ENCODE measurements around the gene TBX10.
A peak's percentile ranks its signal among the peaks of the same experiment; 100 is the strongest.
"Not testable (repeated sequence)": the region's sequence is repeated elsewhere in the genome, so short reads cannot be mapped to it uniquely, and the experiment has no call there.

TBX10 gene

DNA sequence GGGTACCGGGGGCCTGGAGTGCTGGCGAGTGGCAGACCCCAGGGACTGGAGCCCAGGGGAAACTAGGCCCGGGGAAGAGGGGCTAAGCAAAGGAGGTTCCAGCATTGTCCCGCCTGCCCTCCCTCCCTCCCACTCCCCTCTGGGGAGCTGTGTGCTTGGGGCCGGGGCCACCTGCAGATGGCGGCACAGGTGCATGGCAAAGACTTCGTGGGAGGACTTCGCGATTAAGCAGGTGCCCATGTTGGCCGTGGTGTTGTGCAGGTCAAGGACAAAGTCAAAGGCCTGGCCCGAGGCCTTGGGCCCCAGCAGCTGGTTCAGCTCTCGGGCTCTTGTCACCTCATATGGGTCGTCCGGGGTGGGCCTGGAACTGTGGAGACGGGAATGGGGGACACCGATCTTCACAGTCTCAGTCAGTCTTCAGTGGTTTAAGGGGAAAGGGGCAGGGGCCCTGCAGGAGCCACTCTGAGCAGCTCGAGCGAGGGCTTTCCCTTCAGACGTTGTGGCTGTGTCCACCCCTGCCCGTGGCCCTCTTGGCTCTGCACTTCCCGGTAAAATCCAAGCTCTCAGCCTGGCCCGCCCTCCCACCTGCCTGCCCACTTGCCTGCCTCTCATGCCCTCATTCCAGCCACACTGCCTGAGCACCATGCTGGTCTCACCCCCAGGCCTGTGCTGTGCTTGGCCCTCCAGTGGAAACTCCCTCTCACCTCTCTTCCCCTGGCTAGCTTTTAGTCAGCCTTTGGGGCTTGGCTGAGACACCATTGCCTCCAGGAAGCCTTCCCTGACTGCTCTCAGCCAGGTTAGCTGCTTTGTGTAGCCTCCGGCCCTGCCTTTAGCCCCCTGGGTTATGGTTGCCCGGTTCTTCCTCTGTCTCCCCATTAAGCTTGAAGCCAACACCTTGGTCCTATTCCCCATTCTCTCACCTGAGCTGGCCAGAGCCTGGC lies 6.2 kb upstream of the TBX10 start:
- DNase-seq (ENCODE audit: low spot score) = no peak

DNA sequence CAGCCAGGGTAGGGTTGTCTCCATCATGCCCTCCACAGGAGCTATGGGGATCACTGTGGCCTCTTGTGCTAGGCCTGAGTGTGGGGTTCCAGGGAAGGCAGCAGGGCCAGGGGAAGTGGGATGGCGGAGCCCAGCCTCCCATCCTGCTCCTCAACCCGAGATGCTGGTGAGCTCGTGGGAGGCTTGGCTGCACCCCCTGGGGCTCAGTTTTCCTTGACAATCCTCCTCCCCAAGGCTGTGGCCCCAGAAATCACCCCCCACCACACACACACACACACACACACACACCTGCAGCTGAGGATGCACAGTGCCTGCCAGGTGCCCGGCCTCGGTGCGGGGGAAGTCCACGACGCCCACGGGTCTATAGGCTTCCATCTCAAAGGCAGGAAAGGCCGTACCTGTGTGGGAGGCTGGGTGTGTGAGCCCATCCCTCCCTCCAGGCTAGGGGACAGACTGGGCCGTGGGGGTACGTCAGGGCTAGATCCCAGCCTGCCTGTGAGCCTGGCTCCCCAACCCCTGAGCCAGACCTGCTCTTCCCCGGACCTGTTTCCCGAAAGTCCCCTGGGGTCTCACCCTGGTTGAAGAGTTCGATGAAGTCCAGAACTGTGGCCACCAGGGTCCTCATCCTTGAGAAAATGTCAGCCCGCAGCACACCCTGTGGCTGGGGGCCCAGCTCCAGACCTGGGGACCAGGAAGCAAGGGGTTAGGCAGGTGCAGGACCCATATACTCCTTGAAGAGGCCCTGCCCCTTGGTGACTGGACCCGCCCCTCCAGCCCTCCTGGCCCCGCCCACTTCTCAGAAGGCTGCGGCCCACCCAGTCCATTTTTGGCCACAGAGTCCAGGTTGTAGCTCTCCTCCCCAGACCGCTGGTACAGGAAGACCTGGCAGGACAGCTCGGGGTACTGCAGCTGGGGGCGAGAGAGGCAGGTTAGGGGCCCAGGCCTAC lies 5.2 kb upstream of the TBX10 start:
- no peak for DNase-seq (ENCODE audit: low spot score)

DNA sequence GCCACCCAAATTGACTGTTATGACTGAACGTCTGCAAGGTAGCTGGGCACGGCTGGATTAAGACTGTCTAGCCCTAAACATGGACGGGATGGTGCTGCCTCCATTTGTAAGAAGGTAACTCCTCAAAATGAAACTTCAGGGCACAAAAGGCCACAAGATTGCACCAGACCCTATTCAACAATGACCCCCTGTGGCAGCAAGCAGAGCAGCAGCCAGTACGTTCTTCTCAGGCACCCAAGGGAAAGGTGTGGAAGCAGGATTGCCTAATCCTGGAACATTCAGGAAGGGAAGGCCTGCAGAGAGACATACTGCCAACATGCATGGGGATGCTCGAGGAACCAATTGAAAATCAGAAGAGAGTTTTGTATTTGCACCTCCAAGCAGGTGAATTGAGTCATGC lies 4.5 kb upstream of the TBX10 start:
- no peak for DNase-seq (ENCODE audit: low spot score)

DNA sequence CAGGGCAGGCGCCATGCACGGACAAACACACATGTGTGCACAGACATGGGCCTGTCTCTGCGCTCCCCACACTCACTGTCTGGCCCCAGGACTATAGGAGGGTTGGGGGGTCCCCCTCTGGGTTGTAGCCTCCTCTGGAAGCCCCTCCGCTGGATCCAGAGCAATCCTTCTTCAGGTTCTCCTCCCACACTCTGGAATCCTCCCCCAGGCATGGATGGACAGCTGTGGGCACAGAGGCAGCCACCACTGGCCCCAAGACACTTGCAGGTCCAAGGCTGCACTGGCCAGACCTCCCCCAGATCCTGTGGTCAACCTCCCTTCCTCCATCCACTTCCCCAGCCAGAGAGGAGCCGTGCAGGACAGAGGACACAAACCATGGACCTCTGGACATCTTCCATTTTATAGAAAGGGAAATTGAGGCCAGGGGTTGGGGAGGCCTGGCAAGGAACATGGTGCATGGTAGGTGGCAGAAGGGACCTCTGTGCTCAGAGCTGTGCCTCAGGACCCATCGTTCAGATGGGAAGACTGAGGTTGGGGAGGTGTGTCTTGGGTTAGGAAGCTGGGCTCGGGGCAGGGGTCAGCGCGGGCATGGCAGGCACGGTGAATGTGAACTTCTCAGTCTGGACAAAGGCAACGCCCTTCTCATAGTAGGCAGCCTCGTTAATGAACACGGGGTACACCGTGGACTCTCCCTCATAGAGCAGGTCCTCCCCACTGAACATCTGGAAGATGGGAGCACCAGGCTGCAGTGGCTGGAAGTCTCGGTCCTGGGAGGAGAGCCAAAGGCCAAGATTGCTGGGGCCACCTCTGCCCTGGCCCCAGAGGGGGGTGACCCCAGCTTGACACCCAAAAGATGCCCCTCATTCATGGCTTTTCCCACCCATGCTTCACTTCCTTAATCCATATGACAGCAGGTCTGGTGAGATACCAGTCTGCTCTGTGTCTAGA lies 2.9 kb upstream of the TBX10 start:
- DNase-seq (ENCODE audit: low spot score) = no peak

DNA sequence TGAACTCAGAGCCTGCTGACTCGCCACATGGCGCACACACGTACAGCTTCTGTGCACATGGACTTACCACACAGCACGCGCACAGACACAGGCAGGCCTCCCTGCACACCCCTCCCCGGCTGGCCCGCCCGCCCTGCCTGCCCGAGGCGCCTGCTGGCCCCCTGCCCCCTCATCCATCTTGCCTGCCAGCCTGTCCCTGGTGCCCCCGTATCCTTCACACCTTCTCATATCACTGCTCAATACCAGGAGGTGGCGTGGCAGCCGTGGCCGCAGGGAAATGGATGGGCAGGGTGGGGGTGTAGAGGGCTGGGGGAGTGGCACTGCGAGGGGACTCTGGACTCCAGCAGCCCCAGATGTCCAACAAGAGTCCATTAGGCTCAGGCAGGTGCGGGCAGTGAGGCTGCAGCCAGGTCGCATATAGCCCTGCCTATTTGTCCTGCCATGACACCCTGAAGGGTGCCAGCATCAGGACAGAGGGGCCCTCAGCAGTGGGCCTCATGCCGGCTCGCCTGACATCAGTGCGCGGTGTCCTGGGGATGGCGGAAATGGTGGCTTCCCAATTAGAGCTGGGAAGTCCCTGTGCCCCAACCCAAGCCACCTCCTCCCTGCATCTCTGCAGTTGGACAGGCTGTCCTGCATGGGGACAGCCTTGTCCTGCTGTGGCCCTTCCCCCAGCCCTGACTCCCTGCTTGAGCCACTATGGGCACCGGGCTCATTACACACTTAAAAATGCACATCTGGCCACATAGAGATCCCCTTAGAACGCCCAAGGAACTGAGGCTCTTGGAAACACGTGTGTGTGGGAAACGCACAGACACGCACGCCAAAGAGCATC lies 2.0 kb upstream of the TBX10 start:
- DNase-seq (ENCODE audit: low spot score) = no peak

DNA sequence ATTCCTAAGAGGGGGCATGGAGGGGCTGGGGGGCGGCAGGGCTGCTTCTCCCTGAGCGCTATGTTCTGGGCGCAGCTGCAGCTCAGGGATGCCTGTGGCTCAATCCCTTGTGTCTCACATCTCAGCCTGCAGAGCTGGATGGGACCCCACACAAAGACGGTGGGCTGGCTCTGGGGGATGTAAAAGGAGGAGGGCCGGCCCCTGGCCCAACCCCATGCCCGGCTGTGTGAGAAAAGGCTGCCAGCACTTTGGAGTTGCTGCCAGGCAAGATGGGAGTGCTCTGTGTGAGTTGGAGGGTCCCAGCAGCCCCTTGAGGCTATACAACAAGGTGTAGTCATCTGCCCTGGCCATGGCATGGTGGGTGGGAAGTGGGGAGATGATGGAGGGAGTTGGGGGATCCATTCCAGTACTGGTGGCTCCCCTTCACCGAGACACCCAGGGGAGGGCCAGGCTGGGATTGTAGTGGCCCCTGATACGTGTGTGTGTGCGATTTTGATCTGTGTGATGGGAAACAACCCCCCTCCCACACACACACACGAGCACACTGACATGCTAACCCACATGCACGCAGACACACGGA lies 1.3 kb upstream of the TBX10 start:
- no peak for DNase-seq (ENCODE audit: low spot score)

DNA sequence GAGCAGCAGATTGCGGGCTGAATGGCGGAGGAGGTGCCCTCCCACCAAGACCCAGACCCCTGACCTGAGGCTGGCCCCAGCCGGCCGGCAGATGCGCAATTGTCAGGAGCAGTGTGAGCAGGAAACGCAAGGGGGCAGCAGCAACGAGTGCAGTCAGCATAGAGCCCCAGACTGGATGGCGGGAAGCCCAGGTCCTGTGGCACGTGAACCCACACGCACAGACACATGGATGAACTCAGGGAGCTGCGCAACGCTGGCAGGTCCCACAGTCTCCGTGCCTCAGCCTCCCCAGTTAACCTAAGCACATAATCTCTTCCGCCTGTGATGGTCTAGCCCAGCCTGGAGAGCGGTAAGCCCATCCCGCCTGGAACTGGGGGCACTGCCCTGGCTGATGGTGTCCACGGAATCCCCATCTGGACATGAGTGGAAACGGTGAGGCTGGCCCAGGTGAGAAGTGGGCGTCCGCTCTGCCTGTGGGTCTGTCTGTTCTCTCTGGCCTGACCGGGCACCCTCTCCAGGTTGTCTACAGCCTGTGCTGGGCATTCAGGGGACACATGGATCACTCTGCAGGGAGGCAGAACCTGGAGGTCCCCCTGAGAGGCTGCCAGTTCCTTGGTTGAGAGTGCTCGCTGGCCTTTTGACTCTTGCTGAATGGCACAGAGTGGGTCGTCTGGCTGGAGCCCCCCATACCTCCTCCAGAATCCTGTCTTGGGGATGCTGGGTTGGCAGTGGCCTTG lies 626 bp upstream of the TBX10 start:
- peak; percentile 54 for DNase-seq (ENCODE audit: low spot score)

DNA sequence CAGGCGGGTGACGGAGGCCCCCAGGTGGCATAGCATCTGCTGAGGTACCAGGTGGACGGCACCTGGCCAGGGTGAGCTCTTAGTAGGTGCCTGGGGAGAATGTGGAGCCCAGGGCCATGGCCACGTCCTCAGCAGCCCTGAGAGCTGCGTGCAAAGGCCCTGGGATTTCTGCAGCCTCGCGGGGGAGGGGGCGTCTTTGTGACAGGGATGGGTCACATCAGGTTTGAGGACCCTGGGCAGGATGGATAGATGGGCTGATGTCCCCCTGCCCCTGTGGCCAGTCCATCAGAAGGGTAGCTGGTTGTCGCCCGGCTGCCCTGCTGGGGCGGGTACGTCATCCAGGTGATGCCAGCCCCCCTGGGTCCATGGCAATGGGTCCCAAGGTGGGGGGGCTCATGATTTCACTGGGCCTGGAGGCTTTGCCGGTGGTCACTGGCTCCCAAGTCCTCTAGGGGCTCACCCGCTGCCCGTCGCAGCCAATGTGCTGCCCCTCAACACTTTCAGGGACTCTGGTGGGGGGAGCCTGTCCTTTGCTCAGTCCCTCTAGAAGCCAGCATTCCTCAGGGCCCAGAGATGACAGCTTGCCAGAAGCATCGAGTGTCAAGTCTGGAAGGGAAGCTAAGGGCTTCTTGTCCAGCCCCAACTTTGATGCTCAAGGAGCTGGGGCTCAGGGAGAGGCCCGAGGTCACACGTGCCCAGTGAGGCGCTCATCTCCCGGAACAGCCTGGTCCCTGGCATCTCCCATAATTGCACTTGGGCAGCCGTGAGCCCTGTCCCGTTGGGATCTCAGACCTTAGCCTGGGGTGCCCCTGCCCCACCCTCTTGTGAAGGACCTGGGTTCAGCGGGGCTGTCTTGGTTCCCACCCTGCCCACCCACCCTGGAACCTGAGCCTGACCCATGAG lies 777 bp downstream of the TBX10 start:
- DNase-seq (ENCODE audit: low spot score) = no peak

DNA sequence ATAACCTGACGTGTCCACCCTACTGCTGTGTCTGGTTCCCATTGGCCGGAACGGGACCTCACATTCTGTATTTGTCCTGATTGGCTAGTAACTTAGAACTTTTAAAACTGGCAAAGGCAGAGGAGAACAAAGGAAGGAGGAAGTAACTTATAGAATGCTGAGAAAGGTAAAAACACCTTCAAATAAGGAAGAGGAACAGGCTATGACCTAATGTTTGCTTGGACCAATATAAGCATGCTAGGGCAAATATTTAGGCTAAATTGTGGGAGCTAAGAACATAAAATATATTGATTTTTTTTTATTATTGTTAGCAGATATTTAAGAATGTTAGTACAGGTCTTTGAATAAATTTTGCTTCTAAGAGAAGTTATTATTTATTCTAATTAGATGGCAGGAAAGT lies 2.1 kb downstream of the TBX10 start:
- DNase-seq (ENCODE audit: low spot score) = not testable (repeated sequence)

DNA sequence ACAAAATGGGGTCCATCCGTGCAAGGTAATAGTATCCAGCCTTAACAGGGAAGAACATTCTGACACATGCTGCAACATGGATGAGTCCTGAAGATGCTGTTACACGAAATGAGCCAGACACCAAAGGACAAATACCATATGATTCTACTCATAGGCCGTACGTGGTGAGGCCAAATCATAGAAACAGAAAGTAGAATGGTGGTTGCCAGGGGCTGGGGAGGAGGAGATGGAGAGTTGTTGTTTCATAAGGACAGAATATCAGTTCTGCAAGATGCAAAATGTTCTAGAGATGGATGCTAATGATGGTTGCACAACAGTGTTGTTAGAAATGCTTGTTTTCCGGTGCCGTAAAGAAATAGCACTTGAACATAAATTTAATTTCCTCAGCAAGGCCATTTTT lies 2.6 kb downstream of the TBX10 start:
- DNase-seq (ENCODE audit: low spot score) = no peak

DNA sequence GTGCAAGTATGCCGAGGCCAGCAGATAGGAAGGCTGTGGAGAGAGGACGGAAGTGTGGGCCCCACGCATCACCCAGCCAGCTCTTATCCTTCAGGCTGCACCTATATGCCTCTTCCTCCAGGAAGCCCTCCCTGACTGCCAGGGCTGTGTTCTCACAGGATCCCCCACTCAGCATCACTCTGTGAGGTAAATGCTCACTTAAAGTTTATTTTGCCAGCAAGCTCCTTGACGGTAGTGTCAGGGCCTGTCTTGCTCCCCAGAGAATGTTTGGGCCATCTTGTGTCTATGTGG lies 4.4 kb downstream of the TBX10 start:
- DNase-seq (ENCODE audit: low spot score) = no peak

DNA sequence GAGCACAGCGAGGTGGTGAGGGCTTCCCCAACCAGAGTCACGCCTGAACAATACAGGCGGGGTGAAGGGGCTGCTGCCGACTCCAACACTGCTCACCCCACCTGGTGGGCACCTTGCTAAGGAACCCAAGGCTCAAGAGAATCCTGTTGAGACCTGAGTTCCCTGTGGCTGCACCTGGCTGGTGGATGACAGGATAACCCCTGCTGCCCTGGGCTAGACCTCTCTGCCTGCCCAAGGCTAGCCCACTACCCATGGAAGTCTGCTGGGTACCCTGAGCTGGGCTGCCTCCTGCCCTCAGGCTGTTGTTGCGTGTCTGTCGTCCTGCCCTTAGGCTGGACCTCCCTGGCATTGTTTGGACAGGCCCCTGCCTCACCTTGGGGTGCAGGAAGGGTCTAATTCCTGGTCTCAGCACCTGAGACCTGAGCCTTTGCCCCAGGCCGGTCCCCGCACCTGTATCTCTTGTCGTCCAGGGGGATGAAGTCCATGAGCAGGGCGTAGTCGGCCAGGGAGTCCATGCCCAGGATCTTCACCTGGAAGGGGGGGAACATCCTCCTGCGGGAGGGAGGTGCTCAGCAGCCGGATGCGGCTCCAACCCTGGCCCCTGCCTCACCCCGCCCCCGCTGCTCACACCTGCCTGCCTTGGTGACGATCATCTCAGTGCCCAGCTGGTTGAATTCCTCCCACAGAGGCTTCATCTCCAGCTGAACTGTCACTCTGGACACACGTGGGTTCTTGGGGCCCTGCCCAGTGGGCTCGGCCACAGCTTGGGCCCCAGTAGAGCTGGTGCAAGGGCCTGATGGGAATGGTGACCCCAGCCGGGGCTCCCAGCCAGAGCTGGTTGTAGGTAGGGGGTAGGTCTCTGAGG lies 5.0 kb downstream of the TBX10 start:
- DNase-seq (ENCODE audit: low spot score) = no peak

DNA sequence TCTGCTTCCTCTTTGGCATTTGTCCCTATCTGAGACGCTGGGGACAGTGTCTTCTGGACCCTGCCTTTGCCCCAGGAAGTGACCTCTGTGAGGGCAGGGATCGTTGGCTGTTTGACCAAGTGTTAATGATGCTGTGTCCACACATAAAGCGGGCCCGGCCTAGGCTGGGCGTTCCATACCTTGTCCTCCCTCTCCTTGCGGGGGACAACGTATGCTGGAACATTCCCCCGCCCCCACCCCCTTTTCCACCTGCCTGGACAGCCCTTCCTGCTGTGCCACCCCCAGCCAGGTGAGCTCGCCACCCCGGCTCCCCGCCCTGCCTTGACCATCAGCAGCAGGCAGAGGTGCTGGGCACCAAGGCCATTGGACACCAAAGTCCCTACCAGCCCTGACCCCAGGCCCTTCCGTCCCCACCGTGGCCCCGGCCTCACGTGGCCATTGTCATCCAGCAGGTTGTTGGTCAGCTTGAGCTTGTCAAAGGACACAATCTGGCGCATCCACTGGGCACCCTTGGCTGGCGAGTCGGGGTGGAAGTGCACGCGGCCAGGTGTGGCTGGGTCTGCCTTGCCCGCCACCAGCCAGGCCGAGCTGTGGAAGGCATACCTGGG lies 5.7 kb downstream of the TBX10 start:
- no peak for DNase-seq (ENCODE audit: low spot score)

DNA sequence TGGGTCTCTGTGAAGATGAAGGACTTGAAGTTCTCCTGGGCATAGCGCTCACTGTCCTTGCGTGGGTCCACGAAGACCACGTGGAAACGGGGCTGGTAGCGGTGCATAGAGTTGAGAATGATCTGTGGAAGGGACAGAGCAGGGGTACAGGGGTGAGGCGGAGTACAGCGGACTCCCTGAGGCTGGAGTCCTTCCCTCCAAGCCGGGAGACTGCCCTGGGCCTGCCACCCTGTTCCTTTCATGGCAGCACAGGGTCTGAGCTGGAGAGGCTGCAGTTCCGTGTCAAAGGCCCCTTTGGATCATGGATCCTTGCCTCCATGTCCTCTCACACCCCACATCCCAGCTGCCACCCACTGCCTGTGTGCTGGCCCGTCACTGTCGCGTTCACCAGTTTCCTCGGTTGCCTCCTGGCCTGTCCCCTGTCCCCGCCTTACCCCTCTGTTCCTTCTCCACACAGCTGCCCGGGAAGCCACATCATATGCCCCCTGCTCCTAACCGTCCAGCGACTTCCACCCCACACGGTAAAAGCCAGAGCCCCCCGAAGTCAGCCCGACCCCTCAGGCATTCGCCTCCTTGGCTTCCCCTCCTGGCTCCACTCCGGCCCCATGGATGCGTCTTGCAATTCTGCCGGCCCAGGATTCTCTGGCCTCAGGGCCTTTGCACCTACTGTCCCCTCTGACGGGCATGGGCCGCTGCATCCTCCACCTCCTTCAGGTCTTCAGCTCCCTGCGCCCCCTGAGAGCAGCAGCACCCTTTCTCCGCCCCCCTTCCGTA lies 6.4 kb downstream of the TBX10 start:
- DNase-seq (ENCODE audit: low spot score) = no peak

DNA sequence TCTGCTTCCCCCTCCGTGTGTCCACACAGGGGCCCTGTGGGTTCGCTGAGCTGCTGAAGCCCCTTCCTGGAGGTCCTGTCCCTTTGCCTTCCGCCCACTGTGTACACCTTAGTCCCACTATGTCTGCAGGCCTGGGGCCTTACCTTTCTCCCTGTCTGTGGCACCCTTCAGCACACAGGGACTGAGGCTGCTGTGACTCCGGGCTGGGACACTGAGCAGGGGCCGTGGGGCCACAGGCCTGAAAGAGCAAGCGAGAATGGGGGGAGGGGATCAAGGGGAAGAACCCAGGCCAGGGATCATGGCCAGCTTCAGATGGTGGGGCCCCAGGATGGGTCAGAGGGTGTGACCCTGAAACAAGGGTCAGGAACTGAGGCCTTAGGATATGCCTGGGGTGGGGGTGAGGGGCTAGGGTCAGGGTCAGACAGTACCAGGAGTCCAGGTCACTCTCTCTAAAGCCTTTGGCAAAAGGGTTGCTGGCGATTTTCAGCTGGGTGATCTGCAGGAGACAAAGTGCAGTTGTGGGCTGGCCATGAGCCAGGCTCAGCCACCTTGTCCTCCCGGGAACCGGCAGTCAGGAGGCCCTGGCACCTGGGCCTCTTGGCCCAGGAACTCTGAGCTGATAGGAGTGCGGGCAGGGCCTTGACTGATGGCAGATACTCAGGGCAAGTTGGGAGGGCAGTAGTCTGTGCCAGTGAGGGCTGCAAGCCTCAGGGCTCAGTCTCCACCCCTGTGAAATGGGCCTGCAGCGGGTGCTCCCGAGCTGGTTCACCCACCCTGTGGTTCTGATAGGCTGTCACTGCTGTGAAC lies 7.2 kb downstream of the TBX10 start:
- no peak for DNase-seq (ENCODE audit: low spot score)

DNA sequence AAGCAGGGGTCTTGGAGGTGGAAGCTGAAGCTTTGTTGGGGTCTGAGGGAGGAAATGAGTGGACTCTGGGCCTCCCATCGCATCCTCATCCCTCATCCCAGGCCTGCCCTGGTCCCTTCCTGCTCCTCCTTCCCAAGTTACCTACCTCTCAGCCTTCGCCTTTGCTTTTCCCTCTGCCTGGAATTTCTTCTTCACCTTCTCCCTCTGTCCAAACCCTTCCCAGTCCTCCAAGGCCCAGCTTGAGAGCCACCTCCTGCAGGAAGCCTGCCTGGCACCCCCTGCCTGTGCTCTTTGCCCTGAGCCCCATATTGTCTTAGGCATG lies 7.7 kb downstream of the TBX10 start:
- no peak for DNase-seq (ENCODE audit: low spot score)

Data from CD4-positive, alpha-beta T cell treated with Interleukin-15 for 4 hours (primary cell).